ENCODE data around the gene PHF21A.

The PHF21A gene

DNA sequence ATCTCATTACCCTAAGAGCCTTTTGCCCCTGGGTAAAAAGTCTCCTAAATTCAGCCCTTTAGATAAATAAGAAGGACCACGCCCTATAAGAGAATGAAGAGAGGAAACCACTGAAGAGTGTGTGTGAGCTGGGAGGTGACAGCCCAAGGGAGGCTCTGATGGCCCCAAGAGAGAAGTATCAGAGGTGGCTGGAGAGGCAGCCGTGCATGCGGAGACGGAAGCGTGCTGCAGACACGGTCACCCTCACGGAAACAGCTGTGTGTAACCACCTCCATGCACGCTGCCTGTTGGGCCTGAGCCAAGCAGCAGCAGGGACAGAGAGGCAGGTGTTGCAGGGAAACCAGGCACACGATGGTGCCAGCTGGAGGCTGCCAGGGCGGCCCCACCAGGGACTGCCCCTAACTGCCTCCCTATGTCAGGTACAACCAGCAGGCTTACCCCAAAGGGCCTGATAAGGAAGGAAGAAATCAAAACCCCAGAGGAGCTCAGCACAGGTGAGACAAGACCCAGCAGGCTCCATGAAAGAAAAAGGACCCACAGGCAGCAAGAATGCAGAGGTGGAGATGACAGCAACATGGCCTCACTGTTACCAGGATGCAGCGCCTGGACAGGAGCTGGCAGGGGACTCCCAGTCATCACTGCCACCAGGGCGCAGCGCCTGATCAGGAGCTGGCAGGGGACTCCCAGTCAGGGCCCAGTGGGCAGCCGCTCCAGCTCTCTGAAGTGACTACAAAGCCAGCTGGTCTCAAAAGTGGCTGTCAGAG is 191.0 kb downstream of the PHF21A start:
- Histone ChIP-seq H3K9me3 (ENCODE audit: severe bottlenecking) (no peaks in the 10 kb centered on the region), H3K27me3 (ENCODE audit: insufficient read depth, poor library complexity, severe bottlenecking) (no peaks in the 10 kb centered on the region), H3K36me3 (ENCODE audit: low read depth) (peaks cover 29% of the 10 kb centered on the region), H3K27ac (ENCODE audit: poor library complexity, severe bottlenecking) (peak overlapping the region; percentile 95), H3K4me1 (ENCODE audit: insufficient read depth, poor library complexity, severe bottlenecking) (peaks cover 54% of the 10 kb centered on the region), H3K4me3 (ENCODE audit: severe bottlenecking) (no peak overlapping the region)
- peak; percentile 1; the same call in 1 of the 3 replicates for ATAC-seq (ENCODE audit: low read depth)
- no peak for TF ChIP-seq CTCF (IDR thresholded peaks at IDR 0.05; ENCODE audit: poor library complexity, severe bottlenecking)
- DNase-seq (ENCODE audit: low spot score) = no peak

- TF ChIP-seq CTCF (IDR thresholded peaks at IDR 0.05; ENCODE audit: poor library complexity, severe bottlenecking) = no peak
- DNase-seq (ENCODE audit: low spot score) (no peak), ATAC-seq (ENCODE audit: low read depth) (peak; percentile 56)
- peaks cover 54% of the 10 kb centered on the region for H3K4me1 ChIP-seq (ENCODE audit: insufficient read depth, poor library complexity, severe bottlenecking)
- H3K27ac ChIP-seq (ENCODE audit: poor library complexity, severe bottlenecking) = peak overlapping the region; percentile 95
- H3K4me3 ChIP-seq (ENCODE audit: severe bottlenecking) = no peak overlapping the region
- H3K27me3 ChIP-seq (ENCODE audit: insufficient read depth, poor library complexity, severe bottlenecking) = no peaks in the 10 kb centered on the region
- H3K9me3 ChIP-seq (ENCODE audit: severe bottlenecking) = no peaks in the 10 kb centered on the region
- peaks cover 35% of the 10 kb centered on the region for H3K36me3 ChIP-seq (ENCODE audit: low read depth)
These were observed 191.7 kb downstream of the PHF21A start for GRCh38 chr11:45929486-45930030.

DNA sequence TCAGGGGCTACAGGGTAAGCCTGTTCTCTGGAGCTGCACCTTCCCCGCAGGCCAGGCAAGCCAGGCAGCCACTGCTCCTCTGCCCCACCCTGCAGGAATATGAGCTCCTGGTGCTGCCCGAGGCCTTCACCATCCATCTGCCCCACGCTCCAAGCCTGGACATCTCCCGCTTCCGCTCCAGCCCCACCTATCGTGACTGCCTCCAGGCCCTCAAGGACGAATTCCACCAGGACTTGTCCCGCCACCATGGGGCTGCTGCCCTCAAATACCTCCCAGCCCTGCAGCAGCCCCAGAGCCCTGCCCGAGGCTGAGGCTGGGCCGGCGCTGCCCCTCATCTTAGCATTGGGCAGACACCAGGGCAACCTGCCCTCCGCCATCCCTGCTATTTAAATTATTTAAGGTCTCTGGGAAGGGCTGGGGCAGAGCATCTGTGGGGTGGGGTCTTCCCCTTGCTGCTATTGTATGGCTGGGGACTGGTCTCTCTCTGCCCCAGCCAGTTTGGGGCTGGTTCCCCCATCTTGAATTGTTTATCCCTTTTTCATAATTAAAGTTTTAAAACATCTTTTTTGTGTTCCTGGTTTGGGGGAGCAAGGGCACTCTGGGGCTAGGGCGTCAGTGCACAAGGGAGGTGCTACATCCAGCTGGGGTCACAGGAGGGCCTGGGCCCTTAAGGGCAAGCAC is 192.6 kb downstream of the PHF21A start:
- no peak overlapping the region for H3K4me3 ChIP-seq (ENCODE audit: severe bottlenecking)
- H3K4me1 ChIP-seq (ENCODE audit: insufficient read depth, poor library complexity, severe bottlenecking) = peaks cover 54% of the 10 kb centered on the region
- H3K36me3 ChIP-seq (ENCODE audit: low read depth) = peaks cover 40% of the 10 kb centered on the region
- H3K27ac ChIP-seq (ENCODE audit: poor library complexity, severe bottlenecking) = peak overlapping the region; percentile 95
- peak; percentile 74 for DNase-seq (ENCODE audit: low spot score)
- ATAC-seq (ENCODE audit: low read depth) = peak; percentile 33
- no peaks in the 10 kb centered on the region for H3K9me3 ChIP-seq (ENCODE audit: severe bottlenecking)
- TF ChIP-seq CTCF (IDR thresholded peaks at IDR 0.05; ENCODE audit: poor library complexity, severe bottlenecking) = no peak
- no peaks in the 10 kb centered on the region for H3K27me3 ChIP-seq (ENCODE audit: insufficient read depth, poor library complexity, severe bottlenecking)

- TF ChIP-seq CTCF (IDR thresholded peaks at IDR 0.05; ENCODE audit: poor library complexity, severe bottlenecking) = no peak
- Histone ChIP-seq H3K36me3 (ENCODE audit: low read depth) (peaks cover 36% of the 10 kb centered on the region), H3K4me3 (ENCODE audit: severe bottlenecking) (no peak overlapping the region), H3K27me3 (ENCODE audit: insufficient read depth, poor library complexity, severe bottlenecking) (no peaks in the 10 kb centered on the region), H3K27ac (ENCODE audit: poor library complexity, severe bottlenecking) (peak overlapping the region; percentile 95), H3K4me1 (ENCODE audit: insufficient read depth, poor library complexity, severe bottlenecking) (peaks cover 49% of the 10 kb centered on the region), H3K9me3 (ENCODE audit: severe bottlenecking) (no peaks in the 10 kb centered on the region)
- ATAC-seq (ENCODE audit: low read depth) (no peak), DNase-seq (ENCODE audit: low spot score) (peak; percentile 46)
These were observed 193.4 kb downstream of the PHF21A start for GRCh38 chr11:45927684-45928413.

All from RWPE2 (cell line).